ENCODE results near the gene EPHB2. TPM values are rescaled to one million over a fixed set of nuclear protein-coding genes. Genes with fewer than 3 reads are reported as not detected.

The EPHB2 gene
- under 1 TPM in 1 of 2 experiments, not detected in 1; 0.08 TPM for total RNA-seq
- polyA plus RNA-seq (2013, experiment 1 of 2) = 0.06 TPM
- 0.79 TPM for polyA plus RNA-seq (2013, experiment 2 of 2)
- 0 to 4.0 (median 0.10) reads per million in 172 experiments for total RNA-seq

DNA sequence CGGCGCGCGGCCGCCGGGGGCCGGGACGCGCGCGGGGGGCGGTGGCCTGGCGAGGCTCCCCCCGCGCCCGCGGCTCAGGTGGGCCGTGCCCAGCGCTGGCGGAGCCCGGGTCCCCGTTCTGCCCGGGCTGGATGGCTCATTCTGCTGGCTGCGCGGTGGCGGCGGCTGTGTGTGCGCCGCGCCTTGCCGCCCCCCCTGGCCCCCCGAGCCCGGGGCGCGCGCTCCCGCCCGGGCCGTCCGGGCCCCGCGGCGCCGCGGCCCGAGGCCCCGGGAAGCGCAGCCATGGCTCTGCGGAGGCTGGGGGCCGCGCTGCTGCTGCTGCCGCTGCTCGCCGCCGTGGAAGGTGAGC lies at the start of gene EPHB2:
EPHB2 (plus strand) TSS at position 139 of the 349 bp plus-strand sequence; CDS start at position 283, 144 bp downstream.
- Mint-ChIP-seq H3K4me1 (ENCODE audit: low read depth) (no peaks in the 10 kb centered on the region), H3K4me3 (peak within 1 kb of the TSS; percentile 68), H3K27ac (no peak within 1 kb of the TSS), H3K36me3 (ENCODE audit: low read depth) (no peaks in the 10 kb centered on the region), H3K27me3 (peaks cover 79% of the 10 kb centered on the region), H3K9me3 (no peaks in the 10 kb centered on the region)
- peak; percentile 57 for ATAC-seq (ENCODE audit: poor library complexity)
- Histone ChIP-seq H3K4me3 (ENCODE audit: low read length) (no peak within 1 kb of the TSS), H3K27ac (ENCODE audit: low read depth in 1 of 2, low read length in 2 of 2) (no peak within 1 kb of the TSS), H3K9me3 (ENCODE audit: control insufficient read depth in 1 of 2, insufficient read depth in 1 of 2, low read length in 2 of 2) (peaks cover 0 to 5% of the 10 kb centered on the region in 2 experiments), H3K4me1 (ENCODE audit: insufficient read depth, low read length) (peaks cover 16% of the 10 kb centered on the region), H3K36me3 (ENCODE audit: insufficient read depth, low read length) (no peaks in the 10 kb centered on the region), H3K27me3 (ENCODE audit: control insufficient read depth in 1 of 2, insufficient read depth in 2 of 2, low read length in 2 of 2) (peaks cover 35 to 55% of the 10 kb centered on the region in 2 experiments)
- ChIA-PET POLR2A (no interaction called here), CTCF (no interaction called here)
- intact Hi-C loops (cut with DNase I, micrococcal nuclease) = no loop called here
- peak in 2 of 14 experiments; percentile 31 to 45 for DNase-seq
- TF ChIP-seq, protein P1, sequence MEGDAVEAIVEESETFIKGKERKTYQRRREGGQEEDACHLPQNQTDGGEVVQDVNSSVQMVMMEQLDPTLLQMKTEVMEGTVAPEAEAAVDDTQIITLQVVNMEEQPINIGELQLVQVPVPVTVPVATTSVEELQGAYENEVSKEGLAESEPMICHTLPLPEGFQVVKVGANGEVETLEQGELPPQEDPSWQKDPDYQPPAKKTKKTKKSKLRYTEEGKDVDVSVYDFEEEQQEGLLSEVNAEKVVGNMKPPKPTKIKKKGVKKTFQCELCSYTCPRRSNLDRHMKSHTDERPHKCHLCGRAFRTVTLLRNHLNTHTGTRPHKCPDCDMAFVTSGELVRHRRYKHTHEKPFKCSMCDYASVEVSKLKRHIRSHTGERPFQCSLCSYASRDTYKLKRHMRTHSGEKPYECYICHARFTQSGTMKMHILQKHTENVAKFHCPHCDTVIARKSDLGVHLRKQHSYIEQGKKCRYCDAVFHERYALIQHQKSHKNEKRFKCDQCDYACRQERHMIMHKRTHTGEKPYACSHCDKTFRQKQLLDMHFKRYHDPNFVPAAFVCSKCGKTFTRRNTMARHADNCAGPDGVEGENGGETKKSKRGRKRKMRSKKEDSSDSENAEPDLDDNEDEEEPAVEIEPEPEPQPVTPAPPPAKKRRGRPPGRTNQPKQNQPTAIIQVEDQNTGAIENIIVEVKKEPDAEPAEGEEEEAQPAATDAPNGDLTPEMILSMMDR (IDR thresholded peaks at IDR 0.05) = no peak

DNA sequence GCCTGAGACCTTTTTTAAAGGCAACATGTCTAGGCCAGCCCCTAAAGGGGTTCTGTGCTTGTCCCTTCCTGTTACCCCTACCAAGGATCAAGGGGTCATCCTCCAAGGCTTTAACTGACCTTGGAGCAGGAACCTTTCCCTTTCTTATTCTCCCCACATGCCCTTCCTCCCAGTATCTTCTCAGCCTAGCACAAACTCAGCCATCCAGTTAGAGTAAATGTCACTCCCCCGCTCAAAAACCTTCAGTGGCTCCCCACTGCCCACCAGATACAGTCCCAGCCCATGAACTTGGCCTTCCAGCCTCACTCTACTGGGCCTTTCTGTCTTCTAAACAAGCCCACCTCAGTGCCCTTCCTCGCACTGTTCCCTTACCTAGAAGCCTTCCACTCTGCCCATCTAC lies 48.8 kb upstream of the EPHB2 start:
- Mint-ChIP-seq H3K9me3 (no peaks in the 10 kb centered on the region), H3K4me1 (ENCODE audit: low read depth) (no peaks in the 10 kb centered on the region), H3K27ac (no peak overlapping the region), H3K4me3 (no peak overlapping the region), H3K36me3 (ENCODE audit: low read depth) (no peaks in the 10 kb centered on the region), H3K27me3 (peaks cover 21% of the 10 kb centered on the region)
- ChIA-PET CTCF (no interaction called here), POLR2A (no interaction called here)
- DNase-seq (no peak), ATAC-seq (ENCODE audit: poor library complexity) (no peak)
- Histone ChIP-seq H3K9me3 (ENCODE audit: control insufficient read depth in 1 of 2, insufficient read depth in 1 of 2, low read length in 2 of 2) (peaks cover 0 to 4% of the 10 kb centered on the region in 2 experiments), H3K4me3 (ENCODE audit: low read length) (no peak overlapping the region), H3K27me3 (ENCODE audit: control insufficient read depth in 1 of 2, insufficient read depth in 2 of 2, low read length in 2 of 2) (no peaks in the 10 kb centered on the region), H3K36me3 (ENCODE audit: insufficient read depth, low read length) (no peaks in the 10 kb centered on the region), H3K27ac (ENCODE audit: low read depth in 1 of 2, low read length in 2 of 2) (no peak overlapping the region), H3K4me1 (ENCODE audit: insufficient read depth, low read length) (no peaks in the 10 kb centered on the region)
- TF ChIP-seq, protein P1 (IDR thresholded peaks at IDR 0.05) = no peak
- intact Hi-C loops (cut with DNase I, micrococcal nuclease) = no loop called here

DNA sequence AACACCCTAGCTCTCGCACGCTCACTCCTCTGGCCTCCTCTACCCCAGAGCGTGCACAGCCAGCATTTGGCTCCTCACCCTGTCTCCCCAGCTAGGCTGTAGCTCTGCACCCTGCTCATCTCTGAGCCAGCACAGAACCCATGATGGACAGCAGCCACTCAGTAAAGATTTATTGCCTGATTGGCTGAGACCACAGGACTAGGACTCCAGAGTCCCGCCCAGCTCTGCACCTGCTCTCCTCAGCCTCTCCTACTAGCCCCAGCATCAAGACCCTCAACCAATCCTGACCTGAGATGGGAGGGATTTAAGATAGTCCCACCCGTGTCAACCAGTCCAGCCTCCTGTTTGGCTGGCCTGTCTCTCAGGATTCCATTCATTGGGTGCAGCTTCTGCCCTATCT lies 48.3 kb upstream of the EPHB2 start:
- Mint-ChIP-seq H3K36me3 (ENCODE audit: low read depth) (no peaks in the 10 kb centered on the region), H3K27me3 (peaks cover 24% of the 10 kb centered on the region), H3K4me1 (ENCODE audit: low read depth) (no peaks in the 10 kb centered on the region), H3K4me3 (no peak overlapping the region), H3K9me3 (no peaks in the 10 kb centered on the region), H3K27ac (no peak overlapping the region)
- no peaks in the 10 kb centered on the region for H3K27me3 ChIP-seq (ENCODE audit: control insufficient read depth in 1 of 2, insufficient read depth in 2 of 2, low read length in 2 of 2)
- CTCF ChIA-PET = no interaction called here
- POLR2A ChIA-PET = no interaction called here
- peaks cover 0 to 4% of the 10 kb centered on the region in 2 experiments for H3K9me3 ChIP-seq (ENCODE audit: control insufficient read depth in 1 of 2, insufficient read depth in 1 of 2, low read length in 2 of 2)
- intact Hi-C loops (cut with DNase I, micrococcal nuclease) = no loop called here
- no peak overlapping the region for H3K4me3 ChIP-seq (ENCODE audit: low read length)
- H3K27ac ChIP-seq (ENCODE audit: low read depth in 1 of 2, low read length in 2 of 2) = no peak overlapping the region
- no peak for DNase-seq
- H3K36me3 ChIP-seq (ENCODE audit: insufficient read depth, low read length) = no peaks in the 10 kb centered on the region
- H3K4me1 ChIP-seq (ENCODE audit: insufficient read depth, low read length) = no peaks in the 10 kb centered on the region
- ATAC-seq (ENCODE audit: poor library complexity) = no peak
- TF ChIP-seq, protein P1 (IDR thresholded peaks at IDR 0.05) = no peak
